Raji (cell line): ENCODE results near the gene ASMTL.

Source experiments
- POLR2A ChIP-seq: IDR thresholded peaks from 2 replicates; pipeline ENCODE4 v1.6.1; 2011; ENCODE audit warnings: low read depth, low read length, control low read depth; ENCODE audit not compliant: insufficient read depth

The ASMTL gene

DNA sequence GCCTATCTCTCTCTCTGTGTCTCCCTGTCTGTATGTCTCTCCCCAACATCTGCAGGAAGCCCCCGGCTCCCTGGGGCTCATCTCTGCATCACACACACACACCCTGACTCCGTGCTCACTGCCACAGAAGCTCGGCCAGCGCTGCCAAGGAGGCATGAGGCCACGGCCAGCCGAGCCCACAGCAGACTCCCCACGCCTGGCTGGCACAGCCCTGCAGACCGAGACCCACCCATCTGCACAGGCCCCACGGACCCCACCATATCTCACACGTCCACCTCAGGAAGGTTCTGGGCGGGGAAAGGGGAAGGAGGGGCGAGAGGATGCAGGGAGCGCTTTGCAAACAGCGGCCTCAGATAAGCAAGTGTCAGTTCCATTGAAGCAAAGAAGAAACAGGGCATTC lies 32.3 kb downstream of the ASMTL start:
- TF ChIP-seq POLR2A, result no peak; the same call in 1 of the 2 replicates

- peak; percentile 38 for TF ChIP-seq POLR2A
Observed at GRCh38 chrX:1419545-1420355, 33.0 kb downstream of the ASMTL start.

DNA sequence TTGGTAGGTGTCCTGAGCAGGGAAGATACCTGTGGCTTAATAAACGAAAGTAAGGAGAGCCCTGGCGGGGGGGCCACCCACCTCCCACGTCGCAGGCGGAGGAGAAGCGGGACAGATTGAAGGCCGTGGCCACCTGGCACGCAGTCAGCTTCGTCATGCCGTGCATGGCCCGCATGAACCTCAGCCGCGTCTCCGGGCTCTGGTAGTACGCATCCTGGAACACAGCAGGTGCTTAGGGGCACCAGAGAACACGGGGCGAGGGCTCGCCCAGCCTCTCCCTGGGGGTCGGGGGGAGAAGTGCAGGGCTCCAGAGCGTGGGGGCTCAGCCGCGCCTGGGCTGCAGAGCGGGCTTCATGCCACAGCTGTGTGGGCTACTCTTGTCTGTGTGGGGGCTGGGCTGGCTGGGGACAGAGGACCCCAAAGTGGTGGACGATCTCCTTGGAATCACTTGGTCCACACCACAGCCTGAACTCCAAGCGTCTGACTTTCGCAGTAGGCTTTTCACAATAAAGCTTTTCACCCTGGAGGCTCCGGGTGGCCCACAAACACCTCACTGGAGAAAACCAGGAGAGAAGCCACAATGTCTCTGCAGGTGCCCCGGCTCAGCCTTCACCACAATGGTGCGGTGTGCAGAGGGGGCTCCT lies 33.7 kb downstream of the ASMTL start:
- no peak; the same call in 1 of the 2 replicates for TF ChIP-seq POLR2A

GRCh38 chrX:1417921-1418771 lies 34.6 kb downstream of the ASMTL start:
- peak; percentile 33; the same call in 1 of the 2 replicates for TF ChIP-seq POLR2A

DNA sequence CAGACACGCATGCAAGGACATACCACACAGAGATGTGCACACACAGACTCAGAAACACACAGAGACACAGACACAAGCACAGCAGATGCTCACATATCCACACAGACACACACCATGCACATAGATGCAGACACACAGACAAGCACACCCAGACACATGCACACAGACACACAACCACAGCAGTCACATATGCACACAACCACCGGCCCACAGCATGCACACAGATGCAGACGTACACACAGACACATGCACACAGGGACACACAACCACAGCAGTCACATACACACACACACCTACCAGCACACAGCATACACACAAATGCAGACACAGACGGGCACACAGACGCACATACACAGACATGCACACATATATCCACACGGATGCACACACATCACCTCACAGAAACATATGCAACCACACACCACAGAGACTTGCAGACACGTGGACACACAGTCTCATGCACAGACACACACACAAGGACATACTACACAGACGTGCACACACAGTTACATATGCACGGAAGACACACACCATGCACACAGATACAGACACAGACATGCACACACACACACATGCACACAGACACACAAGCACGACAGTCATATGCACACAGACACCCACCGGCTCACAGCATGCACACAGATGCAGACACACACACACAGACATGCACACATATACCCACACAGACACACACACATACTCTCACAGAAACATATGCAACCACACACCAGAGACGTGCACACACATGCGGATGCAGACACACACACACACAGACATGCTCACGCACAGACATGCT lies 35.5 kb downstream of the ASMTL start:
- 0 out of 2 replicates have a peak, but pooled peaks have one; percentile 8 for TF ChIP-seq POLR2A

GRCh38 chrX:1416327-1416784 lies 36.4 kb downstream of the ASMTL start:
- peak; percentile 33; the same call in 1 of the 2 replicates for TF ChIP-seq POLR2A

- no peak for TF ChIP-seq POLR2A
Observed at GRCh38 chrX:1412551-1413161, 40.1 kb downstream of the ASMTL start.

DNA sequence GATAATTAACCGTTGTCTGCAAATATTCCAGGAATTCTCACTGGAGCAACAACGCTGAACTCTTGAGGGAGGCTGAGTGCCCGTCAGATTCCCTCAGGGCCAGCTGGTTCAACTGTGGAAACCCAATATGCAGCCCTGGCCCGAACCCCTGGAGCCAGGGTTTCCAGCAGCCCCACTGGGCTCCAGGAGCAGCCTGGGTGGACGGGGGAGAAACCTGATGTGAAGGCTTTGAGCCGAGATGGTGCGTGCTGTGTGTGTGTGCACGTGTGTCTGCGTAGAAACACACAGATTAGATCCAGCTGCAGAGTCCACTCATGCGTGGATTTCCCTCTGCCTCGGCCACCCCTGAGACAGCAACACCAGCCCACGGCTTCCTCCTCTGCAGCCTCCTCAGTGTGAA lies 41.4 kb downstream of the ASMTL start:
- no peak for TF ChIP-seq POLR2A

DNA sequence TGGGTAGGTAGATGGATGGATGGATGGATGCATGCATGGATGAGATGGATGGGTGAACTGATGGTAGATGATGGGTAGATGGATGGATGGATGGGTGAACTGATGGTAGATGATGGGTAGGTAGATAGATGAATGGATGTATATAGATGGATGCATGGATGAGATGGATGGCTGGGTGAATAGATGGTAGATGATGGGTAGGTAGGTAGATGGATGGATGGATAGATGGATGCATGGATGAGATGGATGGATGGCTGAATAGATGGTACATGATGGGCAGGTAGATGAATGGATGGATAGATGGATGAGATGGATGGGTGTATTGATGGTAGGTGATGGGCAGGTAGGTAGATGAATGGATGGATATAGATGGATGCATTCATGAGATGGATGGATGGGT lies 45.7 kb downstream of the ASMTL start:
- TF ChIP-seq POLR2A, result no peak

DNA sequence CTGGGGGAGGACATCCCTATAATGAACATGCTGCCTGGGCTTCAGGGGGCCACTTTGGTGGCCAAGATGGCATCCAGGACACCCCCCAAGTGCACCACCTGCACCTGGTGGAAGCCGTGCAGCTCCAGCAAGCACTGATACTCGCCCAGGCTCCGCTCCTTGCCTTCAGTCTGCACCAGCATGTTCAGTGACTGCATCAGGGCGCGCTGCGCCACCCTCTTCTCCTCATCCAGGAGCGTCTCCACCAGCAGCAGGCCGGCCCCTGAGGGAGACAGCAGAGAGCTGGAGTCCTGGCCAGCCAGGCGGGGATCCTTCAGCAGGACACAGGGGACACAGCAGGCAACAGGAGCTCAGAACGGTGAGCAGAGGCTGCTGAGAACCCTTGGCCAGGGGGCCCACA lies 49.5 kb downstream of the ASMTL start:
- TF ChIP-seq POLR2A, result no peak

- no peak for TF ChIP-seq POLR2A
Observed at GRCh38 chrX:1401611-1402430, 50.9 kb downstream of the ASMTL start.

DNA sequence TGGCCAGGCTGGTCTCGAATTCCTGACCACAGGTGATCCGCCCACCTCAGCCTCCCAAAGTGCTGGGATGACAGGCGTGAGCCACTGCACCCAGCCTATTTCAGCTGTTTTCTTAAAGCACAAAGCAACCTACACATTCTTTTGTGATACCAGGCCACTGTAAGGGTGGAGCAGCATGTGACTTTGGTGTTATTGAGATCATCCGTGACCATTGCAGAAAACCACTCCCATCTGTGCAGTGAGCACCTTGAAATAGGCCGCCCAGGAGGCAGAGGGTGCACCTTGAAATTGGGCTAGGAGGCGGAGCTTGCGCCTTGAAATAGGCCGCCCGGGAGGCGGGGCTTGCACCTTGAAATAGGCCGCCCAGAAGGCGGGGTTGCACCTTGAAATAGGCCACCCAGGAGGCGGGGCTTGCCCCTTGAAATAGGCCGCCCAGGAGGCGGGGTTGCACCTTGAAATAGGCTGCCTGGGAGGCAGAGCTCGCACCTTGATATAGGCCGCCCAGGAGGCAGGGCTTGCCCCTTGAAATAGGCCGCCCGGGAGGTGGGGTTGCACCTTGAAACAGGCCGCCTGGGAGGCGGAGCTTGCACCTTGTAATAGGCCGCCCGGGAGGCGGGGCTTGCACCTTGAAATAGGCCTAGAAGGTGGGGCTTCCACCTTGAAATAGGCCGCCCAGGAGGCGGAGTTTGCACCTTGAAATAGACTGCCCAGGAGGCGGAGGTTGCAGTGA lies 51.8 kb downstream of the ASMTL start:
- TF ChIP-seq POLR2A, result no peak

DNA sequence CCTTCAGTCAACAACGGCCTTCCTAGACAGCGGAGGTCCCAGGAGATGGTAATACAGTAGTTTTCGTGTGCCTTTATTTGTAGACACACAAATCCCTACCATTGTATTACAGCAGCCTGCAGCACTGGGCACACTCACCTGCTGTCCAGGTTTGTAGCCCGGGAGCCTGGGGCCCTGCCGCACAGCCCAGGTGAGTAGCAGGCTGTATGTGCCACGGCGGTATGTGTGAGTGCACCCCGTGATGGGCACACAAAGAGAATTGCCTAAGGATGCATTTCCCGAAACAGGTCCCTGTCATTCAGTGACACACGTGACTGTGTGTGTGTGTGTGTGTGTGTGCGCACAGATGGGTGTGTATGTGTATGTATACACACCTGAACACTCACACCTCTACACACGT lies 52.7 kb downstream of the ASMTL start:
- TF ChIP-seq POLR2A, result no peak
